Measurements from ENCODE around the gene EXTL1.

The EXTL1 gene

DNA sequence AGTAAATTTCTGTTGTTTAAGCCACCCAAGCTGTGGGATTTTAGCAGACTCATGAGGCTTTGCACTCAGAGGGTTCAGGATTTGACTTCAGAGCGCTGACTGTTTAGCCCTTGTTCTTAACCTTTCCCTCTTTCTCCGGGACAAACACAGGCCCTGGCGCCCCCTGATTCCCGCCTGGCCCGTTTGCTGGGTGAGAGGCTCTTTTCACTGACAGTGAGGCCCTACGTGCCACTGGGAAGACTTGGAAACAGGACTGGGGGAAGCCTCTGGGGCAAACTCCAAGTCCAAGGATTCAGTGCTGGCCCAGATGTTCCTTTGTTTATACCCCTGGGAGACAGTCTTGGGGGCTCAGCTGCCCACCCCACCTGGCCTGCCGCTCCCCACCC lies 57.6 kb downstream of the EXTL1 start:
- Histone ChIP-seq H3K27ac (no peak overlapping the region), H3K36me3 (ENCODE audit: insufficient read depth) (no peaks in the 10 kb centered on the region), H3K4me1 (ENCODE audit: low read depth, poor library complexity, severe bottlenecking) (no peaks in the 10 kb centered on the region), H3K27me3 (ENCODE audit: insufficient read depth, low read depth) (no peaks in the 10 kb centered on the region), H3K4me3 (IDR thresholded peaks at IDR 0.05; ENCODE audit: insufficient read depth, low read depth, low read length) (no peak overlapping the region), H2AFZ (ENCODE audit: low read depth) (no peak overlapping the region), H3K79me2 (ENCODE audit: insufficient read depth, low read depth) (no peaks in the 10 kb centered on the region), H3K9ac (no peak overlapping the region), H4K20me1 (ENCODE audit: insufficient read depth) (no peaks in the 10 kb centered on the region), H3K4me2 (no peak overlapping the region)
- TF ChIP-seq, protein P1, sequence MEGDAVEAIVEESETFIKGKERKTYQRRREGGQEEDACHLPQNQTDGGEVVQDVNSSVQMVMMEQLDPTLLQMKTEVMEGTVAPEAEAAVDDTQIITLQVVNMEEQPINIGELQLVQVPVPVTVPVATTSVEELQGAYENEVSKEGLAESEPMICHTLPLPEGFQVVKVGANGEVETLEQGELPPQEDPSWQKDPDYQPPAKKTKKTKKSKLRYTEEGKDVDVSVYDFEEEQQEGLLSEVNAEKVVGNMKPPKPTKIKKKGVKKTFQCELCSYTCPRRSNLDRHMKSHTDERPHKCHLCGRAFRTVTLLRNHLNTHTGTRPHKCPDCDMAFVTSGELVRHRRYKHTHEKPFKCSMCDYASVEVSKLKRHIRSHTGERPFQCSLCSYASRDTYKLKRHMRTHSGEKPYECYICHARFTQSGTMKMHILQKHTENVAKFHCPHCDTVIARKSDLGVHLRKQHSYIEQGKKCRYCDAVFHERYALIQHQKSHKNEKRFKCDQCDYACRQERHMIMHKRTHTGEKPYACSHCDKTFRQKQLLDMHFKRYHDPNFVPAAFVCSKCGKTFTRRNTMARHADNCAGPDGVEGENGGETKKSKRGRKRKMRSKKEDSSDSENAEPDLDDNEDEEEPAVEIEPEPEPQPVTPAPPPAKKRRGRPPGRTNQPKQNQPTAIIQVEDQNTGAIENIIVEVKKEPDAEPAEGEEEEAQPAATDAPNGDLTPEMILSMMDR (conservative IDR thresholded peaks at IDR 0.05; ENCODE audit: low read depth, low read length) = no peak

DNA sequence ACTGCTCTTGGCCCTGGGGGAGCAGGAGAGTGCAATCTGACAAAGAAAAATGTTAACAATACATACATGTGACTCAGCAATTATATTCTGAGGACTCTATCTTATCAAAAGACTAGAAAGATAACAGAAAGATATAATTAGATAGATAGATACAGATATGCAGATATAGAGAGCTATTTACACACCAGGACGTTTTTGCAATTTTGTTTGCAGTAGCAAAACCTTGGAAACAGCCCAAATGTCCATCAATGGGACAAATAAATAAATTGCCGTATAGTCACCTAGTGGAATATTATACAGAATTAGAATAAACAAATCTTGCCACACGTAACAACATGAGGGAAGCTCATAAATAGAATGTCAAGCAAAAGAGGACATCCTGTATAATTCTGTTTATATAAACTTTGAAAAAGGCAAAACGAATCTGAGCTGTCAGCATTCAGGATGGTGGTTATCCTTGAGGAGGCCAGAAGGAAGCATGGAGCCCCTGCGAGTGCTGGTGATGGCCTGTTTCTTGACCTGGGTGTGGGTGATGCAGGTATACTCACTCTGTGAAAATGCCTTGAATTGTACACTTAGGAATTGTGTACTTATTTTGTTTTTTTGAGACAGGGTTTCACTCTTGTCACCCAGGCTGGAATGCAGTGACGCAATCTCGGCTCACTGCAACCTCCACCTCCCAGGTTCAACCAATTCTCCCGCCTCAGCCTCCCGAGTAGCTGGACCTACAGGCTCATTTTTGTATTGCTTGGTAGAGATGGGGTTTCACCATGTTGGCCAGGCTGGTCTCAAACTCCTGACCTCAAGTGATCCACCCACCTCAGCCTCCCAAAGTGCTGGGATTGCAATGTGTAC lies 58.6 kb downstream of the EXTL1 start:
- no peaks in the 10 kb centered on the region for H3K36me3 ChIP-seq (ENCODE audit: insufficient read depth)
- no peak overlapping the region for H2AFZ ChIP-seq (ENCODE audit: low read depth)
- no peak overlapping the region for H3K27ac ChIP-seq
- TF ChIP-seq, protein P1 (conservative IDR thresholded peaks at IDR 0.05; ENCODE audit: low read depth, low read length) = no peak
- H3K4me3 ChIP-seq (IDR thresholded peaks at IDR 0.05; ENCODE audit: insufficient read depth, low read depth, low read length) = no peak overlapping the region
- H3K9ac ChIP-seq = no peak overlapping the region
- no peaks in the 10 kb centered on the region for H3K27me3 ChIP-seq (ENCODE audit: insufficient read depth, low read depth)
- no peaks in the 10 kb centered on the region for H4K20me1 ChIP-seq (ENCODE audit: insufficient read depth)
- no peaks in the 10 kb centered on the region for H3K79me2 ChIP-seq (ENCODE audit: insufficient read depth, low read depth)
- no peak overlapping the region for H3K4me2 ChIP-seq
- no peaks in the 10 kb centered on the region for H3K4me1 ChIP-seq (ENCODE audit: low read depth, poor library complexity, severe bottlenecking)

DNA sequence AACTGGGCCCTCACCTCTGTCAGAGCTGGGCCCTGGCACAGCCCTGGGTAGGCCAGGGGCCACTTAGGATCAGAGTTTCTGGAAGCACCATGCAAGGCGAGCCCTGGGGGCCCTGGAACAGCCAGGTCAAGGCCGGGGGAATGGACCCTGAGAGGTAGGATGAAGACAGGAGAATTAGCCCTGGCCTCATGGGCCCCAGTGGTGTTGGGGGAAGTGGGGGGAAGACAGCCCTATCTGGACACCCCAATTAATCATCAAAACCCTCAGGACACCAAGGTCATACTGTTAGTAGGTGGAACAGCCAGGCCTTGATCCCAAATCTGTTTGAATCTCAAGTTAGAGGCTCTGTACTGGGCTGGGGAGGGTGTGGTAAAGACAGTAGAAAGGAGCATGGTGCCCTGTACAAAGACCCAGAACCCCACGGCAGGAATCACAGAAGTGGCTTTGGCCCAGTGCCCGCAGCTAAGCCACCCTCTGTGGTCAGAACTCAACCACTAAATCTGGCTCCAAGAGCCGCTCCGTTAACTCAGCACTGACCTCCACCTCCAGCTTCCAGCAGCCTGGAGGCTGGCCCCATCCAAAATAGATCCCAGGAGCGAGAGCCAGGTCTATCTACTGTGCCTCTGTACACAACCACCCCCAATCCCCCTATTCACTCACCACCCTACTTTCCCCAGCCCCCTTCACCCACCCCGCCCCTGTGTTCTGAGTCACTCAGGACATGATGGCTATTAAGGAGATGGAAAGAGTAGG lies 59.9 kb downstream of the EXTL1 start:
- Histone ChIP-seq H3K27ac (no peak overlapping the region), H4K20me1 (ENCODE audit: insufficient read depth) (no peaks in the 10 kb centered on the region)

DNA sequence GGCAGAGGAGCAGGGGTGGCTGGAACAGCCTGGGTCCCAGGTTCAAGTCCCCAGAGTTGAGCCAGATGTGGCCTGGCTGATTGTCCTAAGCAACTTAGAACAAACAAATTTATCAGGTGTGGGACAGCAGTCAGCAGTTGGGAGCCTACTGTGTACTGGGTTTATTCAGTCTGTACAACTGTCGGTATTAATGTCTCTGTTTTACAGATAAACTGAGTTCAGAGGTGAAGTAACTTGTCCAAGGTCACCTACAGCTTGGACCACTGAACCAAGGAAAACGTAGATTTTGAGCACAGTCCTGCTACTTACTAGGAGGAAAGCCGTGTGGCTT lies 60.4 kb downstream of the EXTL1 start:
- no peaks in the 10 kb centered on the region for H3K27me3 ChIP-seq (ENCODE audit: insufficient read depth, low read depth)
- no peaks in the 10 kb centered on the region for H3K4me1 ChIP-seq (ENCODE audit: low read depth, poor library complexity, severe bottlenecking)
- H4K20me1 ChIP-seq (ENCODE audit: insufficient read depth) = no peaks in the 10 kb centered on the region
- no peak overlapping the region for H2AFZ ChIP-seq (ENCODE audit: low read depth)
- H3K4me3 ChIP-seq (IDR thresholded peaks at IDR 0.05; ENCODE audit: insufficient read depth, low read depth, low read length) = no peak overlapping the region
- no peak overlapping the region for H3K4me2 ChIP-seq
- H3K27ac ChIP-seq = no peak overlapping the region
- no peak overlapping the region for H3K9ac ChIP-seq
- H3K79me2 ChIP-seq (ENCODE audit: insufficient read depth, low read depth) = no peaks in the 10 kb centered on the region
- no peaks in the 10 kb centered on the region for H3K36me3 ChIP-seq (ENCODE audit: insufficient read depth)
- TF ChIP-seq, protein P1 (conservative IDR thresholded peaks at IDR 0.05; ENCODE audit: low read depth, low read length) = no peak

More for the DNA sequence above, 59.9 kb downstream of the EXTL1 start:
- H3K4me3 ChIP-seq (IDR thresholded peaks at IDR 0.05; ENCODE audit: insufficient read depth, low read depth, low read length) = no peak overlapping the region
- H3K79me2 ChIP-seq (ENCODE audit: insufficient read depth, low read depth) = no peaks in the 10 kb centered on the region
- H2AFZ ChIP-seq (ENCODE audit: low read depth) = no peak overlapping the region
- no peaks in the 10 kb centered on the region for H3K36me3 ChIP-seq (ENCODE audit: insufficient read depth)
- no peaks in the 10 kb centered on the region for H3K27me3 ChIP-seq (ENCODE audit: insufficient read depth, low read depth)
- H3K4me2 ChIP-seq = no peak overlapping the region
- no peak overlapping the region for H3K9ac ChIP-seq
- no peaks in the 10 kb centered on the region for H3K4me1 ChIP-seq (ENCODE audit: low read depth, poor library complexity, severe bottlenecking)
- TF ChIP-seq, protein P1 (conservative IDR thresholded peaks at IDR 0.05; ENCODE audit: low read depth, low read length) = no peak
